ENCODE results near the gene NSUN2. TPM values are rescaled to one million over a fixed set of nuclear protein-coding genes. Genes with fewer than 3 reads are reported as not detected.

The NSUN2 gene
- total RNA-seq, 1 donor from 2014 or later, result 78.8 TPM

DNA sequence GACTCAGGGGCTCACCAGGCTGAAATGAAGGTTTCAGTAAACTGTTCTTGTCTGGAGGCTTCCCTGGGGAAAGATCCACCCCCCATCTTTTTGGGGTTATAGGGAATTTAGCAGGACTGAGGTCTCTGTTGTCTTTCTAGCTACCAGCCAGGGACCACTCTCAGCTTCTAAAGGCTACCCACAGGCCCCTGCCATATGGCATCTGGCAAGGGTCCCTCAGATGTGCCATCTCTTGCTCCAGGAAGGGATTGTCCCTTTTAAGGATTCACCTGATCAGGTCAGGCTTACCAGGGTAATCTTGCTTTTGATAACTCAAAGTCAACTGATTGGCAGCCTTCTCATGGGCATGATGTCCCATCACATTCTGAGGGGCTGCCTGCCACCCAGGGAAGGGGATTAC, 65.0 kb downstream of the NSUN2 start:
- no peak for FAIRE-seq
- Histone ChIP-seq H3K27me3 (ENCODE audit: insufficient read depth, low read length) (no peaks in the 10 kb centered on the region), H4K20me1 (ENCODE audit: insufficient read depth, low read length) (no peaks in the 10 kb centered on the region), H3K9ac (ENCODE audit: low read length) (no peak overlapping the region), H3K27ac (ENCODE audit: low read depth, low read length) (no peak overlapping the region), H2AFZ (ENCODE audit: low read depth, low read length) (no peak overlapping the region), H3K4me3 (ENCODE audit: insufficient read depth, low read depth, low read length) (no peak overlapping the region), H3K4me1 (ENCODE audit: insufficient read depth, low read length) (no peaks in the 10 kb centered on the region), H3K4me2 (ENCODE audit: low read length) (no peak overlapping the region), H3K9me3 (ENCODE audit: insufficient read depth, low read depth, low read length) (no peaks in the 10 kb centered on the region), H3K79me2 (ENCODE audit: insufficient read depth, low read length) (no peaks in the 10 kb centered on the region), H3K36me3 (ENCODE audit: insufficient read depth, low read length) (no peaks in the 10 kb centered on the region)
- Mint-ChIP-seq H3K9me3 (ENCODE audit: unreplicated experiment) (peaks cover 6% of the 10 kb centered on the region), H3K4me1 (ENCODE audit: low read depth, unreplicated experiment) (no peaks in the 10 kb centered on the region), H3K4me3 (ENCODE audit: unreplicated experiment) (no peak overlapping the region), H3K27ac (ENCODE audit: unreplicated experiment) (no peak overlapping the region), H3K36me3 (ENCODE audit: low read depth, unreplicated experiment) (no peaks in the 10 kb centered on the region), H3K27me3 (ENCODE audit: low read depth, unreplicated experiment) (peaks cover 15% of the 10 kb centered on the region)
- no peak for TF ChIP-seq EZH2 (IDR thresholded peaks at IDR 0.05; ENCODE audit: insufficient read depth, low read length)
- TF ChIP-seq, protein P1, sequence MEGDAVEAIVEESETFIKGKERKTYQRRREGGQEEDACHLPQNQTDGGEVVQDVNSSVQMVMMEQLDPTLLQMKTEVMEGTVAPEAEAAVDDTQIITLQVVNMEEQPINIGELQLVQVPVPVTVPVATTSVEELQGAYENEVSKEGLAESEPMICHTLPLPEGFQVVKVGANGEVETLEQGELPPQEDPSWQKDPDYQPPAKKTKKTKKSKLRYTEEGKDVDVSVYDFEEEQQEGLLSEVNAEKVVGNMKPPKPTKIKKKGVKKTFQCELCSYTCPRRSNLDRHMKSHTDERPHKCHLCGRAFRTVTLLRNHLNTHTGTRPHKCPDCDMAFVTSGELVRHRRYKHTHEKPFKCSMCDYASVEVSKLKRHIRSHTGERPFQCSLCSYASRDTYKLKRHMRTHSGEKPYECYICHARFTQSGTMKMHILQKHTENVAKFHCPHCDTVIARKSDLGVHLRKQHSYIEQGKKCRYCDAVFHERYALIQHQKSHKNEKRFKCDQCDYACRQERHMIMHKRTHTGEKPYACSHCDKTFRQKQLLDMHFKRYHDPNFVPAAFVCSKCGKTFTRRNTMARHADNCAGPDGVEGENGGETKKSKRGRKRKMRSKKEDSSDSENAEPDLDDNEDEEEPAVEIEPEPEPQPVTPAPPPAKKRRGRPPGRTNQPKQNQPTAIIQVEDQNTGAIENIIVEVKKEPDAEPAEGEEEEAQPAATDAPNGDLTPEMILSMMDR (IDR thresholded peaks at IDR 0.05; ENCODE audit: insufficient read depth, low read depth, low read length), result no peak
- no peak for DNase-seq (ENCODE audit: low read depth)

DNA sequence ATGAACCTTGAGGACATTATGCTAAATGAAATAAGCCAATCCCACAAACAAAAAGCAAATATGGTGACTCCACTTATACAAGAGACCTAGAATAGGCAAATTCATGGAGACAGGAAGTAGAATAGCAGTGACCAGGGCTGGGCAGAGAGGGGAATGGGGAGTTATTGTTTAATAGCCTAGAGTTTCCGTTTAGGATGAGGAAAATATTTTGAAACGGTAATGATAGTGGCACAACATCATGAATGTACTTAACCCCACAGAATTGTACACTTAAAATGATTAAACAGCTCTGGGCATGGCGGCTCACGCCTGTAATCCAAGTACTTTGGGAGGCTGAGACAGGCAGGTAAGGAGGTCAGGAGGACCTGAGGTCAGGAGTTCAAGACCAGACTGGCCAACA, 65.8 kb downstream of the NSUN2 start:
- H3K36me3 Mint-ChIP-seq (ENCODE audit: low read depth, unreplicated experiment), result no peaks in the 10 kb centered on the region
- no peak overlapping the region for H3K27ac Mint-ChIP-seq (ENCODE audit: unreplicated experiment)
- FAIRE-seq, result no peak
- TF ChIP-seq, protein P1 (IDR thresholded peaks at IDR 0.05; ENCODE audit: insufficient read depth, low read depth, low read length), result no peak
- TF ChIP-seq EZH2 (IDR thresholded peaks at IDR 0.05; ENCODE audit: insufficient read depth, low read length), result no peak
- Histone ChIP-seq H3K27ac (ENCODE audit: low read depth, low read length) (no peak overlapping the region), H4K20me1 (ENCODE audit: insufficient read depth, low read length) (no peaks in the 10 kb centered on the region), H3K27me3 (ENCODE audit: insufficient read depth, low read length) (no peaks in the 10 kb centered on the region), H2AFZ (ENCODE audit: low read depth, low read length) (no peak overlapping the region), H3K4me2 (ENCODE audit: low read length) (no peak overlapping the region), H3K79me2 (ENCODE audit: insufficient read depth, low read length) (no peaks in the 10 kb centered on the region), H3K4me3 (ENCODE audit: insufficient read depth, low read depth, low read length) (no peak overlapping the region), H3K9me3 (ENCODE audit: insufficient read depth, low read depth, low read length) (no peaks in the 10 kb centered on the region), H3K9ac (ENCODE audit: low read length) (no peak overlapping the region), H3K36me3 (ENCODE audit: insufficient read depth, low read length) (no peaks in the 10 kb centered on the region), H3K4me1 (ENCODE audit: insufficient read depth, low read length) (no peaks in the 10 kb centered on the region)
- peaks cover 18% of the 10 kb centered on the region for H3K27me3 Mint-ChIP-seq (ENCODE audit: low read depth, unreplicated experiment)
- H3K4me1 Mint-ChIP-seq (ENCODE audit: low read depth, unreplicated experiment), result no peaks in the 10 kb centered on the region
- peaks cover 6% of the 10 kb centered on the region for H3K9me3 Mint-ChIP-seq (ENCODE audit: unreplicated experiment)
- no peak for DNase-seq (ENCODE audit: low read depth)
- H3K4me3 Mint-ChIP-seq (ENCODE audit: unreplicated experiment), result no peak overlapping the region

DNA sequence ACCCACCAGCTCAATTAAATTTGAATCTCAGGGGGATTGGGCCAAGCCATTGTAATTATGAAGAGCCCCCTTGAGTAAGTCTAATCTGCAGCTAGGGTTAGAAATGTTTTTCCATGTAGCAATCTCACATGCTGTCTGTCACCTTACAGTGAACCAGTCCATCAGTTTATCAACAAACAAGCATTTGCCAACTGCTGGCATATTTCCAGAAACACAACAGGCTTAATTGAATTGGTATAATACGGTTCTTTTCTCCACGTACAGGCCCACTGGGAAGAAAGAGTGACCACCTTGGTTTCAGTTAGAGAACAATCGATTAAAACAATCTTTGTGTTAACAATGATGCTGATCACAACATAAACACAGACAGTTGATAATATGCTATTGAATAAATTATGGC, 67.4 kb downstream of the NSUN2 start:
- Mint-ChIP-seq H3K27ac (ENCODE audit: unreplicated experiment) (no peak overlapping the region), H3K27me3 (ENCODE audit: low read depth, unreplicated experiment) (peaks cover 24% of the 10 kb centered on the region), H3K36me3 (ENCODE audit: low read depth, unreplicated experiment) (no peaks in the 10 kb centered on the region), H3K4me1 (ENCODE audit: low read depth, unreplicated experiment) (no peaks in the 10 kb centered on the region), H3K9me3 (ENCODE audit: unreplicated experiment) (peaks cover 5% of the 10 kb centered on the region), H3K4me3 (ENCODE audit: unreplicated experiment) (no peak overlapping the region)
- Histone ChIP-seq H3K27ac (ENCODE audit: low read depth, low read length) (no peak overlapping the region), H3K79me2 (ENCODE audit: insufficient read depth, low read length) (no peaks in the 10 kb centered on the region), H4K20me1 (ENCODE audit: insufficient read depth, low read length) (no peaks in the 10 kb centered on the region), H3K4me1 (ENCODE audit: insufficient read depth, low read length) (no peaks in the 10 kb centered on the region), H3K4me3 (ENCODE audit: insufficient read depth, low read depth, low read length) (no peak overlapping the region), H3K4me2 (ENCODE audit: low read length) (no peak overlapping the region), H2AFZ (ENCODE audit: low read depth, low read length) (no peak overlapping the region), H3K9me3 (ENCODE audit: insufficient read depth, low read depth, low read length) (no peaks in the 10 kb centered on the region), H3K36me3 (ENCODE audit: insufficient read depth, low read length) (no peaks in the 10 kb centered on the region), H3K9ac (ENCODE audit: low read length) (no peak overlapping the region), H3K27me3 (ENCODE audit: insufficient read depth, low read length) (no peaks in the 10 kb centered on the region)
- no peak for FAIRE-seq
- no peak for DNase-seq (ENCODE audit: low read depth)
- TF ChIP-seq, protein P1 (IDR thresholded peaks at IDR 0.05; ENCODE audit: insufficient read depth, low read depth, low read length), result no peak
- no peak for TF ChIP-seq EZH2 (IDR thresholded peaks at IDR 0.05; ENCODE audit: insufficient read depth, low read length)
